ENCODE data around the gene DNAJC27. TPM values are rescaled to one million over a fixed set of nuclear protein-coding genes. Genes with fewer than 3 reads are reported as not detected.

Gene DNAJC27
- total RNA-seq, 1 donor from 2014 or later: 7.0 TPM

- Mint-ChIP-seq H3K9me3 (ENCODE audit: unreplicated experiment) (no peaks in the 10 kb centered on the region), H3K27ac (ENCODE audit: unreplicated experiment) (peak overlapping the region; percentile 40)
- no peak for DNase-seq (ENCODE audit: extremely low spot score, unreplicated experiment)
Measured at GRCh38 chr2:24917731-24918325, 53.9 kb downstream of the DNAJC27 start.

GRCh38 chr2:24917086-24917485 is 54.7 kb downstream of the DNAJC27 start:
- no peak for TF ChIP-seq CTCF (IDR thresholded peaks at IDR 0.05)
- no peak overlapping the region for H3K27ac Mint-ChIP-seq (ENCODE audit: unreplicated experiment)
- no peaks in the 10 kb centered on the region for H3K9me3 Mint-ChIP-seq (ENCODE audit: unreplicated experiment)
- H3K36me3 Mint-ChIP-seq (ENCODE audit: unreplicated experiment): peaks cover 12% of the 10 kb centered on the region
- H3K4me1 Mint-ChIP-seq (ENCODE audit: unreplicated experiment): peaks cover 64% of the 10 kb centered on the region
- no peak for DNase-seq (ENCODE audit: extremely low spot score, unreplicated experiment)
- H3K27me3 Mint-ChIP-seq (ENCODE audit: unreplicated experiment): no peaks in the 10 kb centered on the region
- no peak overlapping the region for H3K4me3 Mint-ChIP-seq (ENCODE audit: unreplicated experiment)

More at GRCh38 chr2:24917731-24918325, 53.9 kb downstream of the DNAJC27 start:
- TF ChIP-seq CTCF (IDR thresholded peaks at IDR 0.05): no peak
- Mint-ChIP-seq H3K27me3 (ENCODE audit: unreplicated experiment) (no peaks in the 10 kb centered on the region), H3K4me3 (ENCODE audit: unreplicated experiment) (peak overlapping the region; percentile 88), H3K4me1 (ENCODE audit: unreplicated experiment) (peaks cover 60% of the 10 kb centered on the region), H3K36me3 (ENCODE audit: unreplicated experiment) (peaks cover 11% of the 10 kb centered on the region)

- no peaks in the 10 kb centered on the region for H3K27me3 Mint-ChIP-seq (ENCODE audit: unreplicated experiment)
- DNase-seq (ENCODE audit: extremely low spot score, unreplicated experiment): no peak
- H3K36me3 Mint-ChIP-seq (ENCODE audit: unreplicated experiment): peaks cover 18% of the 10 kb centered on the region
- no peaks in the 10 kb centered on the region for H3K9me3 Mint-ChIP-seq (ENCODE audit: unreplicated experiment)
- H3K27ac Mint-ChIP-seq (ENCODE audit: unreplicated experiment): peak overlapping the region; percentile 78
- peaks cover 67% of the 10 kb centered on the region for H3K4me1 Mint-ChIP-seq (ENCODE audit: unreplicated experiment)
- no peak for TF ChIP-seq CTCF (IDR thresholded peaks at IDR 0.05)
- peak overlapping the region; percentile 35 for H3K4me3 Mint-ChIP-seq (ENCODE audit: unreplicated experiment)
Measured at GRCh38 chr2:24915796-24916195, 56.0 kb downstream of the DNAJC27 start.

- Mint-ChIP-seq H3K9me3 (ENCODE audit: unreplicated experiment) (peaks cover under 1% of the 10 kb centered on the region), H3K27me3 (ENCODE audit: unreplicated experiment) (no peaks in the 10 kb centered on the region), H3K36me3 (ENCODE audit: unreplicated experiment) (peaks cover 21% of the 10 kb centered on the region), H3K4me1 (ENCODE audit: unreplicated experiment) (peaks cover 68% of the 10 kb centered on the region), H3K4me3 (ENCODE audit: unreplicated experiment) (no peak overlapping the region), H3K27ac (ENCODE audit: unreplicated experiment) (peak overlapping the region; percentile 78)
- no peak for DNase-seq (ENCODE audit: extremely low spot score, unreplicated experiment)
- no peak for TF ChIP-seq CTCF (IDR thresholded peaks at IDR 0.05)
Measured at GRCh38 chr2:24915175-24915574, 56.6 kb downstream of the DNAJC27 start.

GRCh38 chr2:24914713-24915112 is 57.0 kb downstream of the DNAJC27 start:
- no peak for DNase-seq (ENCODE audit: extremely low spot score, unreplicated experiment)
- Mint-ChIP-seq H3K9me3 (ENCODE audit: unreplicated experiment) (peaks cover 6% of the 10 kb centered on the region), H3K27me3 (ENCODE audit: unreplicated experiment) (no peaks in the 10 kb centered on the region), H3K4me1 (ENCODE audit: unreplicated experiment) (peaks cover 71% of the 10 kb centered on the region), H3K27ac (ENCODE audit: unreplicated experiment) (peak overlapping the region; percentile 71), H3K4me3 (ENCODE audit: unreplicated experiment) (no peak overlapping the region), H3K36me3 (ENCODE audit: unreplicated experiment) (peaks cover 26% of the 10 kb centered on the region)
- TF ChIP-seq CTCF (IDR thresholded peaks at IDR 0.05): no peak

Measured in osteocyte (in vitro differentiated cells).